ENCODE results near the gene ZSWIM6.
A peak's percentile ranks its signal among the peaks of the same experiment; 100 is the strongest.

ZSWIM6 gene

GRCh38 chr5:61307191-61307590 lies 24.9 kb upstream of the ZSWIM6 start:
- no peak for DNase-seq (ENCODE audit: low spot score)

GRCh38 chr5:61307611-61308010 lies 24.4 kb upstream of the ZSWIM6 start:
- no peak for DNase-seq (ENCODE audit: low spot score)

GRCh38 chr5:61308712-61309111 lies 23.3 kb upstream of the ZSWIM6 start:
- DNase-seq (ENCODE audit: low spot score): no peak

- no peak for DNase-seq (ENCODE audit: low spot score)
Observed at GRCh38 chr5:61309115-61309514, 22.9 kb upstream of the ZSWIM6 start.

GRCh38 chr5:61311056-61311610 lies 20.9 kb upstream of the ZSWIM6 start:
- no peak for DNase-seq (ENCODE audit: low spot score)

- DNase-seq (ENCODE audit: low spot score): no peak
Observed at GRCh38 chr5:61311836-61312808, 19.9 kb upstream of the ZSWIM6 start.

GRCh38 chr5:61313960-61314681 lies 17.9 kb upstream of the ZSWIM6 start:
- no peak for DNase-seq (ENCODE audit: low spot score)

GRCh38 chr5:61318376-61318775 lies 13.7 kb upstream of the ZSWIM6 start:
- DNase-seq (ENCODE audit: low spot score): no peak

GRCh38 chr5:61319388-61320146 lies 12.5 kb upstream of the ZSWIM6 start:
- DNase-seq (ENCODE audit: low spot score): no peak

GRCh38 chr5:61320860-61321259 lies 11.2 kb upstream of the ZSWIM6 start:
- no peak for DNase-seq (ENCODE audit: low spot score)

GRCh38 chr5:61321669-61322068 lies 10.4 kb upstream of the ZSWIM6 start:
- DNase-seq (ENCODE audit: low spot score): no peak

GRCh38 chr5:61322738-61323725 lies 9.0 kb upstream of the ZSWIM6 start:
- DNase-seq (ENCODE audit: low spot score): no peak

GRCh38 chr5:61327760-61328753 lies 4.0 kb upstream of the ZSWIM6 start:
- peak; percentile 93 for DNase-seq (ENCODE audit: low spot score)

GRCh38 chr5:61328791-61329549 lies 3.1 kb upstream of the ZSWIM6 start:
- DNase-seq (ENCODE audit: low spot score): no peak

- peak; percentile 41 for DNase-seq (ENCODE audit: low spot score)
Observed at GRCh38 chr5:61329550-61330128, 2.4 kb upstream of the ZSWIM6 start.

GRCh38 chr5:61330341-61330844 lies 1.7 kb upstream of the ZSWIM6 start:
- peak; percentile 60 for DNase-seq (ENCODE audit: low spot score)

- peak; percentile 77 for DNase-seq (ENCODE audit: low spot score)
Observed at GRCh38 chr5:61330845-61331406, 1.1 kb upstream of the ZSWIM6 start.

GRCh38 chr5:61332358-61332749 lies 296 bp downstream of the ZSWIM6 start:
- DNase-seq (ENCODE audit: low spot score): no peak

Measured in SW480 (cell line).